Stomach (tissue), 4 donors: ENCODE measurements around the gene PARK7.

Experiments
- CTCF ChIP-seq, 7 experiments: fragments of 450-650 bp in 4 of 7; fragments of 200-600 bp in 3 of 7; sonication (generic) in 3 of 7; IDR thresholded peaks; one replicate each; pipeline ENCODE4 v1.5.1; 2016 to 2019; ENCODE audit warnings: antibody characterized with exemption in 7 of 7, control low read depth in 2 of 7, mild to moderate bottlenecking in 1 of 7
- POLR2A ChIP-seq, 4 donors: fragments of 450-650 bp; IDR thresholded peaks; one replicate each; pipeline ENCODE4 v1.6.1; 2016; ENCODE audit warnings: antibody characterized with exemption in 4 of 4, control low read depth in 2 of 4, mild to moderate bottlenecking in 1 of 4, moderate library complexity in 1 of 4

- TF ChIP-seq CTCF (IDR thresholded peaks at IDR 0.05) (no peak), POLR2A (IDR thresholded peaks at IDR 0.05) (no peak)
These were observed 20.1 kb upstream of the PARK7 start for GRCh38 chr1:7941437-7941793.
